Activated effector memory CD4-positive, alpha-beta T cell treated with anti-CD3 and anti-CD28 coated beads, Interleukin-2, amount 50 U/mL, for 16 hours (primary cell): ENCODE results near the gene PROX1.

Experiments used
- DNase-seq: peaks from one replicate; pipeline ENCODE4 v3.0.0-alpha.2; 2020

The PROX1 gene

GRCh38 chr1:213987927-213988506, at the start of gene PROX1:
PROX1 (plus strand) TSS chr1:213987973; CDS start chr1:213996536, 8,563 bp downstream.
- no peak for DNase-seq

- DNase-seq = no peak
These were observed 49.0 kb upstream of the PROX1 start for GRCh38 chr1:213938776-213939175.

- DNase-seq = no peak
These were observed 47.9 kb upstream of the PROX1 start for GRCh38 chr1:213939888-213940287.

GRCh38 chr1:213940947-213941346, 46.8 kb upstream of the PROX1 start:
- no peak for DNase-seq

- no peak for DNase-seq
These were observed 45.7 kb upstream of the PROX1 start for GRCh38 chr1:213942061-213942460.

- DNase-seq = no peak
These were observed 40.5 kb upstream of the PROX1 start for GRCh38 chr1:213947200-213947801.

GRCh38 chr1:213951876-213952275, 35.9 kb upstream of the PROX1 start:
- DNase-seq = no peak

GRCh38 chr1:213953806-213954205, 34.0 kb upstream of the PROX1 start:
- DNase-seq = no peak

- DNase-seq = no peak
These were observed 31.4 kb upstream of the PROX1 start for GRCh38 chr1:213956295-213956770.

- DNase-seq = no peak
These were observed 29.4 kb upstream of the PROX1 start for GRCh38 chr1:213958346-213958745.

- no peak for DNase-seq
These were observed 26.8 kb upstream of the PROX1 start for GRCh38 chr1:213960963-213961362.

GRCh38 chr1:213962508-213962907, 25.3 kb upstream of the PROX1 start:
- no peak for DNase-seq

GRCh38 chr1:213966122-213966521, 21.7 kb upstream of the PROX1 start:
- no peak for DNase-seq

GRCh38 chr1:213968146-213968825, 19.5 kb upstream of the PROX1 start:
- no peak for DNase-seq

- DNase-seq = no peak
These were observed 17.7 kb upstream of the PROX1 start for GRCh38 chr1:213969958-213970555.

- DNase-seq = no peak
These were observed 15.6 kb upstream of the PROX1 start for GRCh38 chr1:213972141-213972540.

GRCh38 chr1:213973129-213973528, 14.6 kb upstream of the PROX1 start:
- DNase-seq = no peak

- no peak for DNase-seq
These were observed 10.9 kb upstream of the PROX1 start for GRCh38 chr1:213976665-213977485.

- no peak for DNase-seq
These were observed 10.3 kb upstream of the PROX1 start for GRCh38 chr1:213977486-213977842.

- DNase-seq = no peak
These were observed 9.9 kb upstream of the PROX1 start for GRCh38 chr1:213977909-213978308.

- DNase-seq = no peak
These were observed 7.8 kb upstream of the PROX1 start for GRCh38 chr1:213979751-213980586.

GRCh38 chr1:213980906-213981305, 6.9 kb upstream of the PROX1 start:
- no peak for DNase-seq
